Coronary artery (tissue), 2 donors: Measurements from ENCODE around the gene MOB3B.

Experiments used
- DNase-seq: peaks from one replicate; pipeline ENCODE4 v3.0.0-alpha.2; 2017; ENCODE audit warnings: low spot score
- H3K27ac ChIP-seq, 2 donors: fragments of 200-600 bp; sonication (generic); one replicate each; pipeline ENCODE4 v1.5.1; 2016 to 2019
- H3K4me3 ChIP-seq: fragments of 200-600 bp; sonication (generic); 2 replicates; pipeline ENCODE4 v1.5.1; 2016; ENCODE audit warnings: mild to moderate bottlenecking, moderate library complexity
- CTCF ChIP-seq: fragments of 200-600 bp; sonication (generic); IDR thresholded peaks from one replicate; pipeline ENCODE4 v1.5.1; 2019; ENCODE audit warnings: antibody characterized with exemption

The MOB3B gene

DNA sequence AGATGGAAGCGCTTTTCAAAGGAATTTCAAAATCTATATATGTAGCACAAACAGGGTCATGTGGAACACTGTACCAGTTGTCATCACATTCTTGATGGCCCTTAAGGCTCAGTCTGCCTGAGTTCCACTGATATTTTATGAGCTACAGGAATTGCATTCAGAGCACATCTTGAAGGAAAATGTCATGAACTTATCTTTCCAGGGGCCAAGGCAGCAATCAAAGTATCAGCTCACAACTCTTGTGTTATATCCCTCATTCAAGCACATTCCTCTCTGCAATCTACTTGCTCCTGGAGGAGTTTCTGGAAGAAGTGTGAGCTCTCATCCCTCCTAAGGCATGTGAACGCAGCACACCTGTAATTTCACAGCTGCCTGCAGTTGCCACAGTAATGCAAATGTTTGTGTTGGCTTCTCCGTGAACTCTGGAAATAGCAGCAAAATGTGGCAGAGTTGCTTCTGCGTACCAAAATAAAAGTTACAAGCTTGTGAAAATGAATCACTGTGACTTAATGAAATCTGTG lies 143.0 kb downstream of the MOB3B start:
- no peak for TF ChIP-seq CTCF
- no peak overlapping the region for H3K4me3 ChIP-seq
- DNase-seq = no peak
- H3K27ac ChIP-seq = no peak overlapping the region

DNA sequence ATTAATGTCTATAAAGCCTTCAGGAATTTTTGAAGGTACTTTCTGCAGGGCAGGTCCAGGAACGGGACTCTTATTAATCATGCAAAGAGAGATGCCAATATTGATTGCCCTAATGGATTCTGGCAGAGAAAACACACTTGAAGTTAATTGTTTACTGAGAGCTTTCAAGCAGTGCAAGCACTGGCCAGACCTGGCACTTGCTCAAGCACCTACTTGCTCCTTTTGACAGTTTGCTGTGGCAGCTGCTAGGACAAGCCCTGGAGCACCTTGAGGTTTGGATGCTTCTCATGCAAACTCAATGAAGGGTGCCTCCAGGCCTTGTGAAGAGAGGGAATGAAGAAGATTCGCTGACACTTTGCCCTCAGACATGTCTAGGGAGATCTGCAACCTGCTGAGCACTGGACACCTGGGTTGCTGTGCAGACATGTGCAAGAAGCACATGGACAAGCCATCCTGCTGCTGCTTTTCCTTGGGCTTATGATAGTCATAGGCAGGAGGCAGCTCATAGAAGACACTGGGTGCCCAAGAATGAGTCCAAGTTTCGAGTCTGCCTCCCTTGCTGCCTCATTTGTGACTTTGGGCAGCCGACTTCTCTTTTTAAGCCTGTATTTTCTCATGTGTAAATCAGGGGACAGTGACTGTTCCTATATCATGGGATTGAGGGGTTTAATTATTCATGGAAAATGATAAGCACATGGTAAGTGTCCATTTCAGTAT lies 143.8 kb downstream of the MOB3B start:
- H3K27ac ChIP-seq = no peak overlapping the region
- H3K4me3 ChIP-seq = no peak overlapping the region
- TF ChIP-seq CTCF = no peak
- DNase-seq = no peak

DNA sequence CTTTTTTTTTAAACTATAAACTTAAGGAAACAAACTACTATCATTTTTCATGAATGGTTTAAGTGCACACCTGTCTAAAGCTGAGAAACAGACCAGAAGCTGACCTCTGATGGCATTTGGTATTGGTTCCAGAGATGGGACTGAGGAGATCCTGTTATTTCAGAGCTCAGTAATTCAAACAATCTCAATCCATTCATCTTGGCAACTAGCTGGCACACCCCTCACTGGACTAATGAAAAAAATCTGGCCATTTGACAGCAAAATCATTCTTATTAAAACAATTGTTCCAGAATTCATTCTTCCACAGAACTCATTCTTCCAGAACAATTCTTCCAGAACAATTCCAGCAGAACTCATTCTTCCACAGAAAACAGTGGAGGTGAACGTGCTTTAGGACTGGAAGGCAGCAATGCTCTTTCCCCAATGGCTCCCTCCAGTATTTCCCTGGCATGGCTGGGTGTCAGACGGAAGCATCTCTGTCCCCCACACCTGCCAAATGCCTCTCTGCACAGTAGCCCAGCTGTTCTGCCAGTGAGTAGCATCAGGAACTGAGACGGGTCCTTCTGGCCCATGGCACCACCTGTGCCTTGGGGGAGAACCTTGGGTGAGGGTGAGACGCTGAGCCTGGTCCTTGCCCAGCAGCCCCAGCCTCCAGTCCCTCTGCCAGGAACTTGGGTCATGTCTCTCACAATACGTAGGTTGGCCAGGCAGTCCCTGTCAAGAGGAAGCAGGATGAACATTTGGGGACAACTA lies 145.2 kb downstream of the MOB3B start:
- Histone ChIP-seq H3K27ac (no peak overlapping the region), H3K4me3 (no peak overlapping the region)
- DNase-seq = no peak
- TF ChIP-seq CTCF = no peak

GRCh38 chr9:27383524-27383923 lies 146.1 kb downstream of the MOB3B start:
- no peak overlapping the region for H3K27ac ChIP-seq
- DNase-seq = no peak
- no peak overlapping the region for H3K4me3 ChIP-seq
- TF ChIP-seq CTCF = no peak

GRCh38 chr9:27382975-27383374 lies 146.6 kb downstream of the MOB3B start:
- no peak overlapping the region for H3K27ac ChIP-seq
- TF ChIP-seq CTCF = no peak
- H3K4me3 ChIP-seq = no peak overlapping the region
- DNase-seq = no peak

- Histone ChIP-seq H3K4me3 (no peak overlapping the region), H3K27ac (no peak overlapping the region)
- no peak for DNase-seq
- no peak for TF ChIP-seq CTCF
Observed at GRCh38 chr9:27382308-27382707, 147.3 kb downstream of the MOB3B start.
